NCI-H510A treated with DMSO at 0.1 percent for 48 hours (cell line): ENCODE data around the gene EPHA3.

Source experiments
- DNase-seq: peaks from one replicate; lab custom pipeline; 2025; lab: John Stamatoyannopoulos, UW

The EPHA3 gene

DNA sequence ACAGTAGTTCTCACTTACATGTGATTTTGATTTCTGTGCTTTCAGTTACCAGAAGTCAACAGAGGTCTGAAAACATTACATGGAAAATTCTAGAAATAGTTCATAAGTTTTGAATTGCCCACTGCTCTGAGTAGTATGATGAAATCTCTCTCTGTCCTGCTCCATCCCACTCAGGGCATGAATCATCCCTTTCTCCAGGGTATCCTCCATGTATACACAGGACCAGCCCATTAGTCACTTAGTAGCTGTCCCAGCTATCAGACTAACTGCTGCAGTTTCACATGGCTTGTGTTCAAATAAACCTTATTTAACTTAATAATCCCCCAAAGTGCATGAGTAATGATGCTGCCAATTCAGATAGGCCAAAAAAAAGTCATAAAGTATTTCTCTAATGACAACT lies 38.6 kb downstream of the EPHA3 start:
- no peak for DNase-seq

DNA sequence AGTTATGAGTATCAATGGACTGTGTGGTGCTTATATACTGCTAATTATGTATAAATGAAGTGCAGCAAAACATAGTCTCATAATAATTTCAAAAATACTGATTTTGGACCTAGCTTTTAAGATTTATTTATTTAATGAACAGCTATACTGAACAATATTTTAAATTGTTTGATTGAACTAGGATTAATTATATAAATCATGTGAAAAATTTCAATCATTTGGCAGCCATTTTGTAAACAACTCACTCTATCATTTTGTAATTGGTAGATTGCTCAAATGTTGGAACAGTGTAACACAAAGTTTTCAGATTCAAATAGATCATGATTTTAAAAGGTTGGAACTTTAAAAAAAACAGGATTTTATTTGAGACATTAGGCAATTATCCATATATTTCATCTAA lies 47.0 kb downstream of the EPHA3 start:
- no peak for DNase-seq

DNA sequence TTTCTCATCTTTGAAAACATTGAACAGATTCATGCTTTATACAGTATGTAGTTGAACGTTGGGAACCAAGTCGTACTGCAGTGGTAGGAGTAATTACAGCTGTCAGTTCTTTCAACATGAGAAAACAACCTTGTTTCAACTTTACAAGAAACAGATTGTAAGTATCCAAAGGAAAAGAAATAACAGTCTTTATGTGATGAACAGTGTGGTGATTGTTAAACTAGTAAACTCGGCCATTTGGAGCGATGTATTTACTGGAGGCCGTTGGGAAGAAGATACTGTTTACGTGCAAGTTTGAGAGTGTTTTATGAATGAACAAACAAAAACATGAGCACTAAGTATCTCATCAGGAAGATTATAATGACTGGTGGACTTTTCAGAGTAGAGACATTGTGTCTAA lies 48.4 kb downstream of the EPHA3 start:
- no peak for DNase-seq

DNA sequence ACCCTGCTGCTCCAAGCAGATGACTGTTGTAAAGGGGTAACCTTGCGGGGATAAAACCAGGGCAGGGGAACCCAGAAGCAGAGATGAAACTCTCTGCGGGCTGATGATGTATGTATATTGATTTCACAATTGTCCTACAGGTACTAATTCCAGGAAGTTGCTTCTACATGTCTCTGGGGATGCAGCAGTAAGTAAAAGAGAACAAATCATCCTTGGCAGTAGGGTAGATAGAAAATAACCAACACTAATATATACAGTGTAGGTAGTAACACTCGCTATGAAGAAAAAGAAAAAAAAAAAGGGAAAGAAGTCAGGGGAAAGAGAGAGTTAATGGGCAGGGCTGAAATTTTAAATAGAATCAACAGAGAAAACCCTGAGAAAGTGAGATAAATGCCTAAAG lies 50.2 kb downstream of the EPHA3 start:
- no peak for DNase-seq

DNA sequence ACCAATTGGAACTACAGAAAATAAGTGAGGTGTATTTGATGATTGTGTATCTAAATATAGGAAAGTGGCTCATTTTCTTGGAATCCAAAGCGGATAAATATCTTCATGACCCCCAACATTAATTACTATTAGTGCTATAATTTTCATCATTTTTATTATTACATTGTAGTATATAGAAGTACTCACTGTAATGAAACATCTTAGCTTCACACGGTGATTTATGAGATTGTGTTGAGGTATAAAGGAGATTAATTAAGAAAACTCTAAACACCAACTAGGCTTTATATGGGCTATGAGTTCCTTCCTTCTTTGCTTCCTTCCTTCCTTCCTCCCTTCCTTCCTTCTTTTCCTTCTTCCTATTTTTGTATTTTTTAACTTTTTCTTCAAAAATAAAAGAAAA lies 52.2 kb downstream of the EPHA3 start:
- DNase-seq = no peak

DNA sequence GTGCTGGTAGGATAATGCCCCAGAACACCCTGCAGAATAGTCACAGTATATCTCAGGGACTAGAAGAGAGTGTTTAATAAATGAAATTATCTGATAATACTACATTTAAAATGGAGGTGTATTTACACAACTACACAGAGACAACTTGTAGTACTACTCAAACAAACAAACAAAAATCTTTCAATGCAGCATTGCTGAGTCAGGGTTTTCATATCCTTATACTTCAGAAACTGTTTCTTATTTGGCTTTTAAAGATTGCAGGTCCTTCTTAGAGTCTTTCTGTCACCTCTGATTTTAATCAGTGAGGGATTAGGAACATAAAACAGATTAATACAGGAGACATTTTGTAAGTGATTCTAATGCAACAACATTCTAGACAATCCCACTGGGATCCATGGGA lies 57.4 kb downstream of the EPHA3 start:
- no peak for DNase-seq

DNA sequence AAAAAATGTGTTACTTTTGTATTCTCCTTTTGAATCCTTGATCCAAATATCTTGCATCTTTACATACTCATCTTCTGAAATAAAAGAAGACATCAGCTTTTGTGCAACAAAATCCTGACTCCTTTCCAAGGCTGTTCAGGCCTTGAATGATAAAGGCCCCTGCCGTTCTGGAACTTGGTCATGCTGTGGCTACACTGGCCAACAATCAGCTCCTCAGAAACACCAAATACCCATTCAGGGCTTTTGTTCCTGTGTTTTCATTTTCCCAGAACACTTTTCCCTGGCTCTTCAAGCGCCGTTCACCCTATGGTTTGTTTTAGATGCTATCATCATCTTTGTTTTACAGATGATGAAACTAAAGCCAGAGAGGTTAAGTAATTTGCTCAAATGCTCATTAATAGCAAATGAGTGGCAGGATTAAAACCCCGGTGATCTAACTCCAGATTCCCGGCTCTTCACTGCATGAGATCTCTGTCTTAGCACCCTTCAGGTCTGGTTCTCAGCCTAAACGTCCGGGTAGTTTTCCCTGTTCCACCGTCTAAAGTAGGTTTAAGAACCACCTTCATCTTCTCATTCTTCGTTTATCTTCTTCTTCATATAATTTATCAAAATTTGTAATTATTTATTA lies 58.3 kb downstream of the EPHA3 start:
- DNase-seq = no peak

DNA sequence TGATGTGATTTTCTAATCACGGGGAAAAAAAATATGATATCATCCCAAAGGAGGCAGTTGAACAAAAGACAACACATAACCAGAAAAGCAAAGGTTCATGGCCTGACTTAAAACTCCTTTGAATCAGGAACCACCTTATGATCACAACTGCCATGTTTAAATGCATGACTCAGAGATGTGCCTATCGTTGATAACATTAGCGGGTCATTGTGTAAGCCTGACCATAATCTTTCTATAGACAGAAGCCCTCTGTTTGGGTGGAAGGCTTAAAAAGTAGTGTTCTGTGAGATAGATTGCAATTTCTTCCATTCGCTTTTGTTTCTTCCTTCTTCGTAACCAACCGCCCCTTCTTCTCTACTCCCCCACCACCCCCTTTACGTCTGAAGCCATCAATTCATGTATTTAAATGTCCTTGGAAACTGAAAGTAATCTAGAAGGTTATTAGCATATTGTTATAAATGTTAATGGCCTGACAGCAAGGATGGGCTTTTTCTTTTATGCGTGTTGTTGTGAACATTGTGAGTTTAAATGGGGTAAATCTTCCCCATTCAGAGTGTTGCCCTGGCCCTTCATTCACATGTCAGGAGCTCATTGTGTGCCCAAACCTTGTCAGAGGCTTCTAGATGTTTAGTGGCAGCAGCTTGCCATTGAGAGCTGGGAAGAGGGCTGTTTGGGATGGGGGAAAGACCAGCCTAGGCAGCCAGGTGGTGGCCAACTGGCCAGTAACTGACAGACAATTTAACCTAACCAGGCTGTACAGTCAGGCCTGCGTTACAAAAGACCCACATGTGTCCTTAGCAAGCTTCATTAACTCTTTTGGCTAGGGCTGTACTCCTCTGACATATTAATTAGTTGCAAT lies 64.5 kb downstream of the EPHA3 start:
- DNase-seq = no peak

DNA sequence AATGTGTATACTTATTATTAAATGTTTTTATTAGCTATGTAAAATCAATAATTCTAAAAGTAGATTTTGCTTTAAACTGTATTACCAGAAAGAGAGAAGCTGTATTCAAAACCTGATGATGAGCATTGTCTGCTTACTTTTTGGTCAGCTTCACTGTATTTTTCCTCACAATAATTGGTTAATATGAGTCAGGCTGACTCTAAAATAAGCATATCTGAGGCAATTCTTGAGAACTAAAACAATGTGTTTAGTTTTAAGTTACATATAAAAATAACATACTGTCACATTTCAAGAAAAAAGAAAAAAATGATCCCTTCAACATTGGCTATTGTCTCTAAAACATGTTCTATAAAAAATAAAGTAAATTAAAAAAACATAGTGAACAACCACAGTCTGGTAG lies 66.1 kb downstream of the EPHA3 start:
- no peak for DNase-seq

DNA sequence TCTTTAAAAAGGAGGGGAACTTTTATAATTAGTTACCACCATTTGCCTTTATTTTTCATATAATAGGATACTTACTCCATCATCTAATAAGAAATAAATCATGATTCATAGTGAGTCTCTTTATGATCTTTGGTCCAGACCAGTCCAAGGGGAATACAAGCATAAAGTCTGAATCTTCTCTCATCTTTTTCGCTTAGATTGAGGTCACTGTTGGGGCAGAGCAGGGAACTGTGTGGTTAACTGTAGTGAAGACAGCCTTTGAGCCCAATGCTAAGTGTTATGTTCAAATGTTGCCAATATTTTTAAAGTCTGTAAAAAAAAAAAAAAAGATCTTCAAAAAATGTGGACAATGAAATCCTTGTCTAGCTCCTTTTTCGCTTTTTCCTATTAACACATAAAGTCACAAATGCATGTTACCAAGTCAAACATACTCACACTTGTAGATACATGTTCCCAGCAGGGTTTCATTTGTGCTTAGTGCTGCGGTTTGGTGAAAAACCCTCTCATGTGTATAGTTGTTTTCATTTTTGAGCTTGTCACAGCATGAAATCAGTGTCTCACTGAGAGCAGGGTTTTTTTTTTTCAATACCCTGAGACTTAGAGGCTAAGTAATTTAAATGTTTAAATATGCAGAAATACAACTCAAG lies 72.1 kb downstream of the EPHA3 start:
- no peak for DNase-seq

DNA sequence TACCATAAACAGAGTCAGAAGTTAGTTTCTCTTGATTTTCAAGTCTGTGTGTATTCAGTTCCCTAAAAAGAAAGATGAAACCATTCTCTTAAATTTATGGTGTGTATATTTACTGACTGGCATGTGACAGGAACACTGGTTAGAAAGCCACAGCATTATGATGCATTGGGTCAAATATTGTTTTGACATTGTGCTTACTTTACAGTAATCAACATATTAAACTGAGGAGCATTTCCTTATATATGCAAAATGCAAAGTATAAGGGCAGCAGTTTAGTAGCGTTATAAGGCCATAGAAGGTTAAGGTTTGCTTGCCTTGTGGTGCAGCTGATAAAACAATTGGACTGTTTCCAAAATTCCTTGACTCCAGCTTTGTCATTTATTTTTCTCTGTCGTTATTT lies 72.9 kb downstream of the EPHA3 start:
- DNase-seq = no peak

DNA sequence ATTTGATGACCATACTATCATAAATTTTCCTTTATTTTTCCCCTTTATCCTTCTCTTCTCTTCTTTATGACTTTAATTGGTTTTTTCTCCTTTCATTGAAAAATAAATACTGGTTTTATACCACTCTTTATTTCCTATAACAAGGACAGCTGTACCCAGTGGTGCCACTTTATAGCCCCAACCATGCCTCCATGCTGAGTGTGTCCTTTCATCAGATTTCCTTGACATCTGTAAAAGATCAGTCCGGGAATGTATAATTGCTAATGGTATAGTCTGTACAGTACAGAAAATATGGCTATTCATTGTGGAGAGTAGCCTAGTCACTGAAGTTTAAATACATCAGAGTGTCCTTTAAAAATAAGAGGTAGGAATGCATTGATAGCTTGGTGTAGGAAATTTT lies 74.6 kb downstream of the EPHA3 start:
- DNase-seq = no peak

DNA sequence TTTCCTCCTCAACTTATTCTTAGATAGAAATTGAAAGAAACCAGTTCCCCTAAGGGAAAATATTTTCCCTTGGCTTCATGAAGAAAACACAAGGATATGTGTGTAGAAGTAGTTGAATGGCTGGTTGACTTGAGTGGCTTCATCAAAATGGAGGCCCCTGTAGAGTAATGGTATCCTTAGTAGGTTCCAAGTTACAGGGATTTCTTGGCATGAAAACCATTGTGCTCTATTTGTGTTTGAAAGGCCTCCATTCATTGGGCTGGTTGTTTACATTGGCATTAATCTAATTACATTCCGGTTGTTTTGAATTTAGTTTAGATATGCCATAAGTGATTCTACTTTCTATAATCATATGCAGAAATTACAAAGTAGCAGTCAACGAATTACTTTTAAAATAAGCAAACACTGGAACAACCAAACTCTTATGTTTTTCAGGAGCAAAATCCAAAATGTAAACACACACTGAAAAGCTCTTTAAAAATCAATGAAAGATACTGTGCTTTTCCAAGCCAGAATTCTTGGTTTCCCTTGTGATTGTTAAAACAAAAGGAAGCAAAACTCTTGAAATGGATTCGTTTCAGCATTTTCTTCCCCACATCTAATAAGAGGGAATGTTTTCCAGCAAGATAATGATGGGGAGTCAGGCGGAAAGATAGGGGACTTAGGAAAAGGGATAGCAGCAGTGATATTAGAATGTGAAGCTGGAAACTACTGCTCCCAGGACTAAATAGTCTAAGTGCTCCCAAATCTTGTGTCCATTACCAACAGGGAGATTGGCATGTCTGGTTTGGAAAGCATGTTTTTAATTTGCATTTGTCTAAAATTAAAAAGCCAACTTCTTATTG lies 77.0 kb downstream of the EPHA3 start:
- no peak for DNase-seq

DNA sequence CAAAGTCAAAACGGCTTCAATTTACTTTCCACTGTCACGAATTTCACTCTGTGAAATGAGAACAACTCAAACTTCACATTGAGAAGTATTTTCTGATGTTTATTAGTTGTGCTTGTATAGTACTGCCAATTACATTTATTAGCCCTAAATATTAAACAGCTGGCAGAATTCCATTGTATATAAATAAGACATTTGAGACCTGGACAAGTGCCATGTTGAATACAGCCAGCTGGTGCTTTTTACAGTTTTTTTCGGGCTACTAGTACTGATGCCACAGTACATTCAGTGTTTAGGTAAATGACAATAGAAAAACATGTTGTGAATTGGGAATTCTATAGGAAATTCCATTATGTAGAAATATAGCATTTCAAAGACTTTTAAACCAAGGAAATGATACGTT lies 79.0 kb downstream of the EPHA3 start:
- DNase-seq = no peak

DNA sequence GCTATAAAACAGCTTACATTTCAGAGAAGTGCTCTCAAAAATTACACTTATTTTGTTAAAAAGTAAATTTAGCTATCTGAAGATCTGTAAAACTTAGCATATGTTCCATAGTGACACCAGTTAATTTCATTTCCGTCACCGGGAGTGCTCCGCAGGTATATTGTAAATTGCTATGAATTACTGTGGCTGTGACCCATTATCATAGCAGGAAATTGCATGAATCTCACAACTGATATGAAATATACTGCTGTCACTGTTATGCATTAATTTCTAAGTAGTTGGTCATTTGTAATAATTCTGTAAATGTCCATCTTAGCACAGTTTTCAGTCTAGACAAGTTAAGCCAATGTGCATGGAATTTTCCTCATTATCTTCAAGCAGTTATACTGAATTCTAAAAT lies 91.2 kb downstream of the EPHA3 start:
- DNase-seq = no peak

DNA sequence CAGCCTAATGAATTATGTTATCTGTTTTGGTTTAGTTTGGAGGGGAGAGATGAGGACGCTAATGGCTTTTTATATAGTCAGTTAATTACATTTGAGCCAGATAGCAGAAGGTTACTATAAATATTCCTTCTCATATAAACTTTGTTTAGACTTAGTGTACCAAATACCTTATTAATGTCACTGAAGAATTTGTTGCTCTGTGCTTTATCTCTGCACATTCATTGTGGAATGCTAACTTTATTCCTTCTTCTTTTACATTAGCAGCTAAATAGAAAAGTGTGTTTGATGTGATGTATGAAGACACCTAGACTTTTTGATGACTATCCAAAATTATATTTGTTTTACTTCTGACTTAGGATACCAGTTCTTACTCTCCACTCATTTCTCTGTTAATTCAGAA lies 105.2 kb downstream of the EPHA3 start:
- no peak for DNase-seq

DNA sequence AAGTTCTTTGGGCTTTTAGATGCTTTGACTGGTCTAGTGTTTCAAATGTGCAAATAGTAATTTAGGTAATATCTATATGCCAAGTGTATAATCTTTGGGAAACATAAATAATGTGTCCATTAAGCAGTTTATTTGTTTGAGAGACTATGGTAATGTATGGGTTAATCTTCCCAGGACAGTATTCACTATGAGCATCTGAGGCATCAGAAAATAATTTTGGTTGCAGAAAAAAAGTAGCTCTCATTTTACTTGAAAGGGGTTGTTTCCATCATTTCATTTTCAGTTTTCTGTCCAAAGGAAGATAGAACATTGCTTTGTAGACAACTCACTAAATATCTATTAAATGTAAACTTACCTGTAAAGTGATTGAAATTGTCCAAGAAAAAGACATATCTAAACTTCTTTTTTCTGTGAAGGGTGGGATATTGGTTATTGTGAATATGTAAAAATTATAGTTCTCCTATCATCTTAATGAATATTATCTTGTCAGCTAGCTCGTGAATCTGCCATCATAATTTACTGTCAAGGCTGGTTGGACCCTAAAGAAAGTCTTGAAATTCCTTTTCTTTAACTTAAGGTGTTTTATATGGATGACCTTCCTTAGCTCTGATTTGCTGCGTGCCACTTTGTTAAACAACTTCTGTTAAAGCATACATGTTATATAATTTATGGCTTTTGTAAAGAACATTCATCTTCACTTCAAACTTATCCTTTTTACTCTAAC lies 108.8 kb downstream of the EPHA3 start:
- no peak for DNase-seq

DNA sequence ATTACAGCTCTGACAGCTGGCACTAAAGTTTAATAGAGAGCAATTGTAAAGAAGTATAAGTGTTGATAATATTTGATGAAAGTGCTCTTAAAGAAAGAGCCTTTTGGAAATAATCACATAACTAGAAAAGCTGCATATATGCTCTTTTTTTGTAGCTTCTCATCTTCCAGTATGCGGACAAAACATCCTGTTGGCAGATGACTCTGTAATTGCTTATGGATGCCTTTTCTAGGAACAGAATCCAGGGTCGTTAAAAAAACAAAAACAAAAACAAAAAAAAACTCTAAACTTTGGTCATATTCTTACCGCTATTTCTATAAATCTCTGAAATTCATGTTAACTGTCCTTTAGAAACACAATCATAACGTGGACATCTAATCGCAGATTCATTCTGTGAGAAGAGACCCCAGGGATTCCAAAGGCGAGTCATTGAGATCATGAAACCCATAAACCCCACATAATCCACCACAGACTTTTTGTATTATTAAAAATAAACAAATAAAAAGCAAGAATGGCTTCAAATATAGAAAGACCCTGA lies 109.8 kb downstream of the EPHA3 start:
- no peak for DNase-seq

DNA sequence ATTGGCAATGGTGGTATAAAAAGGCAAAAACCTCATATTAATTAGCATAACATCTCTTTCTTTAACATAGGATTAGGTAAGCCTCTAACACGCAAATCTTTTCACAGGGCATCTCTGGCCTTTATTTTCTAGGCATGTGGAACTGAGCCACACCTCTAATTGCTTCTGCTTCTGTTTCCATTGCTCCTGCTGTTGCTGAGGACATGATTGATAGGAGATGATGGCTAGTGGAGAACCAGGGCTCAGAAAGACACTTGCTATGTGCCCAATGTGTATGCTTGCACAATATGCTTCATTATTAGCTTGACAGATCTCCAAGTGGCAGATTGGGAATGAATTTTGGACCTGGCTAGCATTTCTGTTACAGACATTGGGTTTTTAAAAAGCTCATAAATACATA lies 114.5 kb downstream of the EPHA3 start:
- DNase-seq = no peak

DNA sequence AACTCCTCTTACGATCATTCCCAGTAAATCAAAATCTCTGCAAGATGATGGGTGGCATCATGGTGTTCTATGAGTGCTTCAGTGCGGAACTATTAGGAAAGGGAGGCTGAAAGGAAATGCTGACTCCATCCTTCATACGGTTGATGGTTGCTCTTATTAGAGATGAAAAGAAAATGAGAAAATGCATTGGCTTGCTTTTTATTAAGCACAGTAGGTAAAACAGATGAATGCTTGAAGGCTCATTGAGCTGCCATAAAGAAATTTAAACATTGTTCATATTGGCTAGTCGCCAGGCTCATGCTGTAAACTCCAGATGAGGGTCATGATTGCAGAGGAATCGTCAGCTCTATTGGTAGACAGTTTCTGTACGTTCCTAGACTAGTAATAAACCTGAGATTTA lies 115.8 kb downstream of the EPHA3 start:
- no peak for DNase-seq

DNA sequence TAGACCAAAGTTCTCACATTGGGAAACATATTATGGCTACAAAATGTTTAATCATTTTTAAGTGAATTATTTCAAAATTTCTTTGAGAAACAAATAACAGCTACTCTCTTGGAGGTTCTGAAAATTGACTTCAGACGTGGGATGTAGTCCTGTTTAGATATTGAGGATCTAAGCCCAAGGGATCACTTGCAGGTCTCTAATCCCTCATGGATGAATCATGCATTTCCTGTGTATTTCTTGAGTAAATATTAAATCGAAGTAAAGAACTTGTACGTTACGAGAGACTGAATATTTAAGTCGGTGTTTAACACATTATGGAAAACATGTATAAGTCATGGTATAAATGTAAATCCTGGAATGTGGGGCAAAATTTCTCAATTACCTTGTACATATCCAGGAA lies 119.8 kb downstream of the EPHA3 start:
- no peak for DNase-seq

DNA sequence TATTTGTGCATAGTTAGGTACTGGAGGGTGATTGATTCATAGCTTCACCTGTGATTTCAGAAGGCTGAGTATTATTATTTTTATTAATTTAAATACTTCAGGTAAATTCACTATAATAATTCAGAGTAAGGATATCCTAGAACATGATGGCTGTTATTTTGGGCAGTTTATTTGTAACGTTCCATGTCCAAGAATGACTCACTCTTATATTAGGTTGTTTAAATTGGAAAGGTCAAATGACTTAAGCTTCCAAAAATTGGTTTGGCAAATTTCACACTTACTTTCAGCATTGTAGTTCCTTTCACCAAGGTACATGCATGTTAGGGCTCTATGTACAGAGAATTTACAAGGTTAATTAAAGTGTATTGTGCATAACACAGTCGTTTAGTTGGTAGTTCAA lies 120.2 kb downstream of the EPHA3 start:
- no peak for DNase-seq
